ENCODE measurements around the gene STXBP2. TPM values are rescaled to one million over a fixed set of nuclear protein-coding genes. Genes with fewer than 3 reads are reported as not detected.

The STXBP2 gene
- total and polyA plus RNA-seq, 4 donors: 25.9 to 32.7 (median 27.2) TPM

DNA sequence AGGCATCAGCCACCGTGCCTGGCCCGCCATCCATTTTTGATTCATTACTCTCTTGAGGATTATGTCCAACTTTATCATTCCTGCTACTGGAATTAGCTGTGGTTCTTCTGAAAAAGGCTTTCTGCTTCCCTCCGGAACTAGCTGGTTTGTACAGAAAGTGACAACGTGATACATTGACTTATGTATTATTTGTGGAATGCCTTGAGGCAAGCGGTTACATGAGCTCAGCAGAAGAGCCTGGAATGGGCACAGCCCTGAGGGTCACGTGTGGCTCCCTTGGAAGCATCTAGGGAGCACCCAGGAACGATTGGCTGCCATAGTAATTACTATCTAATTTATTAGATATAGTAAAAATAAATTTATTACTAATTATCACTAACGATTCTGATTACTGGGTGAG, 17.5 kb downstream of the STXBP2 start:
- no peak overlapping the region for H3K27ac ChIP-seq (ENCODE audit: low read depth in 1 of 2, low read length in 2 of 2)
- no peaks in the 10 kb centered on the region for H3K9me3 ChIP-seq (ENCODE audit: control insufficient read depth in 4 of 4, low read length in 3 of 4)
- H3K36me3 ChIP-seq (ENCODE audit: control insufficient read depth in 4 of 4, insufficient read depth in 3 of 4, low read depth in 1 of 4, low read length in 3 of 4): no peaks in the 10 kb centered on the region
- TF ChIP-seq GABPA (IDR thresholded peaks at IDR 0.05 in 1 of 2, conservative IDR thresholded peaks at IDR 0.05 in 1 of 2) (no peak), HNF4G (IDR thresholded peaks at IDR 0.05) (no peak), FOXA1 (IDR thresholded peaks at IDR 0.05) (no peak), FOXA2 (IDR thresholded peaks at IDR 0.05) (no peak), YY1 (IDR thresholded peaks at IDR 0.05) (no peak), SP1 (IDR thresholded peaks at IDR 0.05) (no peak), HNF4A (conservative IDR thresholded peaks at IDR 0.05) (no peak), REST (IDR thresholded peaks at IDR 0.05) (no peak), RXRA (IDR thresholded peaks at IDR 0.05) (no peak), RAD21 (IDR thresholded peaks at IDR 0.05) (no peak), ZBTB33 (IDR thresholded peaks at IDR 0.05) (no peak), EGR1 (IDR thresholded peaks at IDR 0.05; ENCODE audit: low read depth in 2 of 2) (no peak), TAF1 (conservative IDR thresholded peaks at IDR 0.05) (no peak), NR2F2 (IDR thresholded peaks at IDR 0.05) (no peak)
- TF ChIP-seq, protein P1, sequence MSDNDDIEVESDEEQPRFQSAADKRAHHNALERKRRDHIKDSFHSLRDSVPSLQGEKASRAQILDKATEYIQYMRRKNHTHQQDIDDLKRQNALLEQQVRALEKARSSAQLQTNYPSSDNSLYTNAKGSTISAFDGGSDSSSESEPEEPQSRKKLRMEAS (IDR thresholded peaks at IDR 0.05): no peak
- TF ChIP-seq, protein P2, sequence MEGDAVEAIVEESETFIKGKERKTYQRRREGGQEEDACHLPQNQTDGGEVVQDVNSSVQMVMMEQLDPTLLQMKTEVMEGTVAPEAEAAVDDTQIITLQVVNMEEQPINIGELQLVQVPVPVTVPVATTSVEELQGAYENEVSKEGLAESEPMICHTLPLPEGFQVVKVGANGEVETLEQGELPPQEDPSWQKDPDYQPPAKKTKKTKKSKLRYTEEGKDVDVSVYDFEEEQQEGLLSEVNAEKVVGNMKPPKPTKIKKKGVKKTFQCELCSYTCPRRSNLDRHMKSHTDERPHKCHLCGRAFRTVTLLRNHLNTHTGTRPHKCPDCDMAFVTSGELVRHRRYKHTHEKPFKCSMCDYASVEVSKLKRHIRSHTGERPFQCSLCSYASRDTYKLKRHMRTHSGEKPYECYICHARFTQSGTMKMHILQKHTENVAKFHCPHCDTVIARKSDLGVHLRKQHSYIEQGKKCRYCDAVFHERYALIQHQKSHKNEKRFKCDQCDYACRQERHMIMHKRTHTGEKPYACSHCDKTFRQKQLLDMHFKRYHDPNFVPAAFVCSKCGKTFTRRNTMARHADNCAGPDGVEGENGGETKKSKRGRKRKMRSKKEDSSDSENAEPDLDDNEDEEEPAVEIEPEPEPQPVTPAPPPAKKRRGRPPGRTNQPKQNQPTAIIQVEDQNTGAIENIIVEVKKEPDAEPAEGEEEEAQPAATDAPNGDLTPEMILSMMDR (IDR thresholded peaks at IDR 0.05; ENCODE audit: low read depth, low read length, missing input control): no peak
- no peaks in the 10 kb centered on the region for H3K27me3 ChIP-seq (ENCODE audit: control insufficient read depth in 4 of 4, insufficient read depth in 4 of 4, low read length in 3 of 4)
- no peak overlapping the region for H3K9ac ChIP-seq (ENCODE audit: low read depth in 1 of 2, low read length in 2 of 2)
- H3K4me1 ChIP-seq (ENCODE audit: control insufficient read depth in 4 of 4, insufficient read depth in 4 of 4, low read length in 3 of 4): peaks cover 0 to 5% (median 3%) of the 10 kb centered on the region in 4 donors
- no peak overlapping the region for H3K4me3 ChIP-seq (ENCODE audit: low read depth in 1 of 3, low read length in 3 of 3)
- WGBS: 85% methylated on average over 8 of the region's 8 CpGs
- no peak for DNase-seq (ENCODE audit: low spot score)

GRCh38 chr19:7655581-7655980, 18.7 kb downstream of the STXBP2 start:
- Histone ChIP-seq H3K9ac (ENCODE audit: low read depth in 1 of 2, low read length in 2 of 2) (no peak overlapping the region), H3K36me3 (ENCODE audit: control insufficient read depth in 4 of 4, insufficient read depth in 3 of 4, low read depth in 1 of 4, low read length in 3 of 4) (no peaks in the 10 kb centered on the region), H3K4me3 (ENCODE audit: low read depth in 1 of 3, low read length in 3 of 3) (no peak overlapping the region), H3K27ac (ENCODE audit: low read depth in 1 of 2, low read length in 2 of 2) (no peak overlapping the region), H3K4me1 (ENCODE audit: control insufficient read depth in 4 of 4, insufficient read depth in 4 of 4, low read length in 3 of 4) (peaks cover 0 to 5% (median 3%) of the 10 kb centered on the region in 4 donors), H3K27me3 (ENCODE audit: control insufficient read depth in 4 of 4, insufficient read depth in 4 of 4, low read length in 3 of 4) (no peaks in the 10 kb centered on the region), H3K9me3 (ENCODE audit: control insufficient read depth in 4 of 4, low read length in 3 of 4) (no peaks in the 10 kb centered on the region)
- WGBS: 79% methylated on average over 8 of the region's 8 CpGs
- no peak for DNase-seq (ENCODE audit: low spot score)
- TF ChIP-seq FOXA2 (IDR thresholded peaks at IDR 0.05) (no peak), REST (IDR thresholded peaks at IDR 0.05) (no peak), RAD21 (IDR thresholded peaks at IDR 0.05) (no peak), ZBTB33 (IDR thresholded peaks at IDR 0.05) (no peak)
- TF ChIP-seq, protein P1 (IDR thresholded peaks at IDR 0.05): no peak
- TF ChIP-seq, protein P2 (IDR thresholded peaks at IDR 0.05; ENCODE audit: low read depth, low read length, missing input control): no peak
